Ectodermal cell (in vitro differentiated cells): ENCODE measurements around the gene BAHCC1.
"Not testable (repeated sequence)": the region's sequence is repeated elsewhere in the genome, so short reads cannot be mapped to it uniquely, and the experiment has no call there.

ENCODE experiments used
- H3K27ac ChIP-seq: 2 replicates; pipeline ENCODE4 v1.7.0; 2013; ENCODE audit warnings: mild to moderate bottlenecking, low read depth, low read length; ENCODE audit not compliant: insufficient read depth, poor library complexity, severe bottlenecking
- H3K27me3 ChIP-seq: 2 replicates; pipeline ENCODE4 v1.7.0; 2013; ENCODE audit warnings: mild to moderate bottlenecking, low read length; ENCODE audit not compliant: insufficient read depth, control insufficient read depth, poor library complexity, severe bottlenecking
- H3K36me3 ChIP-seq: one replicate; pipeline ENCODE4 v1.7.0; 2013; ENCODE audit warnings: low read length; ENCODE audit not compliant: control insufficient read depth, insufficient read depth
- H3K4me1 ChIP-seq: one replicate; pipeline ENCODE4 v1.7.0; 2013; ENCODE audit warnings: low read length; ENCODE audit not compliant: control insufficient read depth, insufficient read depth
- H3K4me3 ChIP-seq: 2 replicates; pipeline ENCODE4 v1.7.0; 2013; ENCODE audit warnings: low read depth, low read length, control low read depth; ENCODE audit not compliant: insufficient read depth
- H3K9me3 ChIP-seq: 2 replicates; pipeline ENCODE4 v1.7.0; 2013; ENCODE audit warnings: mild to moderate bottlenecking, low read length, moderate library complexity; ENCODE audit not compliant: control insufficient read depth
- WGBS, 2 experiments: methylation state at CpG; one replicate each; pipeline ENCODE4 v1.1.7; 2013; ENCODE audit warnings: missing lambda C conversion rate in 2 of 2; 5-methylcytosine and 5-hydroxymethylcytosine counted together

The BAHCC1 gene

DNA sequence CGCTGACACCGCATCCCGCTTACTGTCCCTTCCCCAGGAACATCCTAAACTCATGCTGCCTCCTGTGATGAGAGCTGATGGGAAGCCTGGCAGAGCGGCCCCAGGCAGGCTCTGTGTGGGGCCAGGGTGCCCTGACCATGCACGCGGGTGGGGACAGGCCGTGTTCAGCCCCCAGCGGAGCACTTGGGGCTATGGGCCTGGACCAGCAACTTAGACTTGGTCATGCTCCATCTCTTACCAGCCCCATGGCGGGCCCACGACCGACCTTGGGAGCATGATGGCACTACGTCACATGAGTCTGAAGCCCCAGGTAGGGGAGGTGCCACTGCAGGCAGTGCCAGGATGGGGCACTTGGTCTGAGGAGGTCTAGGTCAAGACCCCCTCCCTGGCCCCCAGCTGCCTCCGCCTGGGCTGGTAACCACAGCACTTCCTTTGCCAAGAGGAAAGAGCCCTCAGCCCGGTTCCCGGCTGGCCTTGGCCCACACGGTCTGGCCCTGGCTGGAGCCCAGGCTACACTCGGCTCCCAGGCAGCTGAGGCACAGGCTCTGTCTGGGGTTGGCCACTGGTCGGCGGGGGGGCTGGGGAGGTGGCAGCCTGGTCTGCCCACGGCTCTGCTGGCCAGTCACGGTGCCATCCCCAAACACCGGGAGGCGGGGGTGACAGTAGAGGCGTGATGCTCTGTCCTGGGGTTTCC is 25.7 kb downstream of the BAHCC1 start:
- H3K36me3 ChIP-seq = no peaks in the 10 kb centered on the region
- 93 to 95% methylated on average over 24 of the region's 24 CpGs for WGBS, 2 experiments
- H3K4me1 ChIP-seq = peaks cover 31% of the 10 kb centered on the region
- H3K4me3 ChIP-seq = no peak overlapping the region
- H3K27ac ChIP-seq = no peak overlapping the region
- H3K9me3 ChIP-seq = no peaks in the 10 kb centered on the region
- no peaks in the 10 kb centered on the region for H3K27me3 ChIP-seq

DNA sequence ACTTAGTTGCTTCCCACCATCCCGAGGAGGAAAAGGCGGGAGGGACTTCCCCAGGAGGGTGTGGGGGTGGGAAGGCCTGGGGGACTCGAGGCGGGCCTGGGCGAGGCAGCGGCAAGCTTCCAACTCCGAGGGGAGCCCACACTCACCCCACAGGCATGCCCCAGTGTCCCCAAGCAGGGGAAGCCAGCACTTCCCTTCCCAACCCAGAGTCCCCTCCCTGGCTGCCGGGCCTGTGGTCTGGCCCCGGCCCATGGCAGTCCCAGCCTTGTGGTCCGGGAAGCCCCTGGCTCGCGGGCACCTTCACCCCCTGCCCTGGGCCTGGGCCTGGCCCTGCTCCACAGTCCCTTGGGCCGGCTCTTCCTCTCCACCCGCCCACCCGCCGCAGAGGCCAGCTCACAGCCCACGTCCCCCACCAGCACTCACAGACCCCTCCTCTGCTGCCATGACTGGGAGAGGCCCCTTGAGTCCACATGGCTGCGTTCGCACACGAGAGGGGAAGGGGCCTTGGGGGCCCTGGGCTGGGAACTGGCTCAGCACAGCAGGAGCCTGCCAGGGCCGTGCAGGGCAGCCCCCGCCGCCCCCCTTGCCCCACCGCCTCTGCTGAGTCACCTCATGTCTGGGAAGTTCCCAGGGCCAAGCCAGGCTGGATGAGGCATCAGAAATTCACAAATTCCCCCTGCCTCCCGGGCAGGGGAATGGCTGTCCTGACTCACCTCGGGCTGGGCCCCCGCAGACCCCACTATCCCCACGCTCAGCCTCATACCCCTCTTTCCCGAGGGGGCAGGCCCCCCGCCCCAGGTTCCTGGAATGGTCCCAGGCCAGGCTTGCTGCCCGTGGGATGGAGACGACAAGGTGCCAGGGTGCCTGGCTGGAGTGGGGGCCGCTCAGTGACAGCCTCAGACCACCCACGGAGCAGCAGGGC is 27.8 kb downstream of the BAHCC1 start:
- 49 to 54% methylated on average over 34 of the region's 34 CpGs for WGBS, 2 experiments

DNA sequence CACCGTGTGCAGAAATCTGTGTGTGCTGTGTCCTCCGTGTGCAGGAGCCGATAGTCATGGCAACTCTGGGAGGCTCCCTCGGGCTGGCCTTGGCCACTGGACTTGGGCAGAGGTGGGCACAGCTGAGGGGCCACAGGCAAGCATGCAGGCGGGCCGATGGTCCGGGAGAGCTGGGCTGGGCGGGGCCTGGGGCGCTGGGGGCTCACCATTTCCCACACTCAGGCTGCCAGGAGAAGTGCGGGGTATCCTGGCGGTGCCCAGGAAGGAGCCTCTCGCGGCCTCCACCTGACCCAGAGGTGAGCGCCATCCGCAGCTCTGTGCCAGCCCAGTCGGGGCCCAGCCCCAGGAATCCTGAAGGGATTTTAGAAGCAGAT is 28.4 kb downstream of the BAHCC1 start:
- Histone ChIP-seq H3K4me1 (peaks cover 34% of the 10 kb centered on the region), H3K27me3 (no peaks in the 10 kb centered on the region), H3K4me3 (no peak overlapping the region), H3K36me3 (no peaks in the 10 kb centered on the region), H3K27ac (no peak overlapping the region), H3K9me3 (no peaks in the 10 kb centered on the region)
- 83 to 84% methylated on average over 16 of the region's 16 CpGs for WGBS, 2 experiments

More for the DNA sequence above, 27.8 kb downstream of the BAHCC1 start:
- H3K9me3 ChIP-seq = no peaks in the 10 kb centered on the region
- no peak overlapping the region for H3K4me3 ChIP-seq
- H3K27me3 ChIP-seq = no peaks in the 10 kb centered on the region
- no peaks in the 10 kb centered on the region for H3K36me3 ChIP-seq
- no peak overlapping the region for H3K27ac ChIP-seq
- peaks cover 37% of the 10 kb centered on the region for H3K4me1 ChIP-seq

DNA sequence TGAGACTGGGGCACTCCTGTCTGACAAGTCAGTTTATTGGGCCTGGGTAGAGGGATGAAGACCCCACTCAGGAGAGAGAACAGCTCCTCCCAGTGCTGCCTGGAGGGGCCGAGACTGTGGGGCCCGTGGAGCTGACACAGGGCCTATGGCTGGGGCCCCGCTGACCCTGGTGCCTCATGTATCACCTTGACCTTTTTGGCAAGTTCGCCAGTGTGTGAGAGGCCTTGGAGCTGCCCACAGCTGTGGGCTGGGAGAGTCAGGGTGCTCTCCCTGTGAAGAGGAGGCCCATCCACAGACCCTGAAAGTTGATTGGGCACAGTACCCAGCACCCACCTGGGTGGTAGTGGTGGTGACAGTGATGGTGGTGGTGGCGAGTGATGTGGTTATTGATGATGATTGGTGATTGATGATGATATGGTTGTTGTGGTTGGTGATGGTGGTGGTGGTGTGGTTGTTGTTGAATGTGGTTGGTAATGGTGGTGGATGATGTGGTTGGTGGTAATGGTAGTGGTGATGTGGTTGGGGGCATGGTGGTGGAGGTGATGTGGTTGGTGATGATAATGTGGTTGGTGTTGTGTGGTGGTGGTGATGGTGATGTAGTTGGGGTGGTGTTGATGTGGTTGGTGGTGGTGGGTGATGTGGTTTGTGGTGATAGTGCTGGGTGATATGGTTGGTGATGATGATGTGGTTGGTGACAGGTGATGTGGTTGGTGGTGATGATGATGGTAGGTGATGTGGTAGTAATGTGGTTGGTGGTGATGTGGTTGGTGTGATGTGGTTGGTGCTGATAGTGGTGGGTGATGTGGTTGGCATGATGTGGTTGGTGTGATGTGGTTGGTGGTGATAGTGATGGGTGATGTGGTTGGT is 29.1 kb downstream of the BAHCC1 start:
- no peak overlapping the region for H3K4me3 ChIP-seq
- no peaks in the 10 kb centered on the region for H3K27me3 ChIP-seq
- 95 to 98% methylated on average over 5 of the region's 5 CpGs for WGBS, 2 experiments
- H3K36me3 ChIP-seq = no peaks in the 10 kb centered on the region
- no peaks in the 10 kb centered on the region for H3K9me3 ChIP-seq
- H3K27ac ChIP-seq = no peak overlapping the region
- H3K4me1 ChIP-seq = peaks cover 34% of the 10 kb centered on the region

DNA sequence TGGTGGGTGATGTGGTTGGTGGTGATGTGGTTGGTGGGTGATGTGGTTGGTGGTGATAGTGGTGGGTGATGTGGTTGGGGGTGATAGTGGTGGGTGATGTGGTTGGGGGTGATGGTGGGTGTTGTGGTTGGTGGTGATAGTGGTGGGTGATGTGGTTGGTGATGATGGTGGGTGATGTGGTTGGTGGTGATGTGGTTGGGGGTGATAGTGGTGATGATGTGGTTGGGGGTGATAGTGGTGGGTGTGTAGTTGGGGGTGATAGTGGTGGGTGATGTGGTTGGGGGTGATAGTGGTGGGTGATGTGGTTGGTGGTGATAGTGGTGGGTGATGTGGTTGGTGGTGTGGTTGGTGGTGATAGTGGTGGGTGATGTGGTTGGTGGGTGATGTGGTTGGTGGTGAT is 29.8 kb downstream of the BAHCC1 start:
- peaks cover 36% of the 10 kb centered on the region for H3K4me1 ChIP-seq
- H3K27me3 ChIP-seq, H3K4me3 ChIP-seq, H3K36me3 ChIP-seq, H3K9me3 ChIP-seq, H3K27ac ChIP-seq: not testable (repeated sequence)

DNA sequence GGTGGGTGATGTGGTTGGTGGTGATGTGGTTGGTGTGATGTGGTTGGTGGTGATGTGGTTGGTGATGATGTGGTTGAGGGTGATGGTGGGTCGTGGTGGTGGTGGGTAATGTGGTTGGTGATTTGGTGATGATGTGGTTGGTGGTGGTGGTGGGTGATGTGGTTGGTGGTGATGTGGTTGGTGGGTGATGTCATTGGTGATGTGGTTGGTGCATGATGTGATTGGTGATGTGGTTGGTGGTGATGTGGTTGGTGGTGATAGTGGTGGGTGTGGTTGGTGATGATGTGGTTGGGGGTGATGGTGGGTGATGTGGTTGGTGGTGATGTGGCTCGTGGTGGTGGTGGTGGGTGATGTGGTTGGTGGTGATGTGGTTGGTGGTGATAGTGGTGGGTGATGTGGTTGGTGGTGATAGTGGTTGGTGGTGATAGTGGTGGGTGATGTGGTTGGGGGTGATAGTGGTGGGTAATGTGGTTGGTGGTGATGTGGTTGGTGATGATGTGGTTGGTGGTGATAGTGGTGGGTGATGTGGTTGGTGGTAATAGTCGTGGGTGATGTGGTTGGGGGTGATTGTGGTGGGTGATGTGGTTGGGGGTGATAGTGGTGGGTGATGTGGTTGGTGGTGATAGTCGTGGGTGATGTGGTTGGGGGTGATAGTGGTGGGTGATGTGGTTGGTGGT is 30.6 kb downstream of the BAHCC1 start:
- H3K4me1 ChIP-seq = peaks cover 43% of the 10 kb centered on the region
- 93 to 95% methylated on average over 4 of the region's 4 CpGs for WGBS, 2 experiments

DNA sequence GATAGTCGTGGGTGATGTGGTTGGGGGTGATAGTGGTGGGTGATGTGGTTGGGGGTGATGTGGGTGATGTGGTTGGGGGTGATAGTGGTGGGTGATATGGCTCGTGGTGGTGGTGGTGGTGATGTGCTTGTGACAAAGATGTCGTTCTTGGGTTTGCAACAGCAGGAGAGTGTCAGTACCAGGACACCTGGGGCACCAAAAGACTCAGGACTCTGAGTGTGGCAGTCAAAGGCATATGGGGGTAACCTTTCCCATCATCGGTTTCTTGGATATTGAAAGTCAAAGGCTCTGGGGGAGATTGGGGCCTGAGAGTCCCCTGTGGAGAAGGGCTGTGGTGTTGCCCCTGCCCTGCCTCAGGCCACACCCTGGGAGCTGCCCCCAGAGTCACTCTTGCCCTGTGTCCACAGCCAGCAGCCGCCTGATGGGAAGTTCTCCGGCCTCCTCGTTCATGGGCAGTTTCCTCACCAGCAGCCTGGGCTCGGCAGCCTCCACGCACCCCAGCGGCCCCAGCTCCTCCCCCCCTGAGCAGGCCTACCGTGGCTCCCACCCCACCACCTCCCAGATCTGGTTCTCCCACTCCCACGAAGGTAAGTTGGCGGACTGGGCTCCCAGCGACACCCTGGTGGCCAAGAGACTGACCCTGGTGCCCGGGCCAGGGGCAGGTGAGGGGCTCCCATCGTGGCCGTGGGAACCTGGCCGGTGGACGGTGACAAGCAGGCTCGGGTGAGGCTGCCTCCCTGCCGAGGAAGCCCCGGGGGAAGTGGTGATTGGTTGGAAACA is 31.3 kb downstream of the BAHCC1 start:
- peaks cover 46% of the 10 kb centered on the region for H3K4me1 ChIP-seq
- WGBS, 2 experiments = 90 to 91% methylated on average over 22 of the region's 22 CpGs
- no peak overlapping the region for H3K27ac ChIP-seq
- no peaks in the 10 kb centered on the region for H3K27me3 ChIP-seq
- no peaks in the 10 kb centered on the region for H3K36me3 ChIP-seq
- no peaks in the 10 kb centered on the region for H3K9me3 ChIP-seq
- H3K4me3 ChIP-seq = no peak overlapping the region

More for the DNA sequence above, 30.6 kb downstream of the BAHCC1 start:
- H3K36me3 ChIP-seq, H3K9me3 ChIP-seq, H3K27me3 ChIP-seq, H3K4me3 ChIP-seq, H3K27ac ChIP-seq: not testable (repeated sequence)

DNA sequence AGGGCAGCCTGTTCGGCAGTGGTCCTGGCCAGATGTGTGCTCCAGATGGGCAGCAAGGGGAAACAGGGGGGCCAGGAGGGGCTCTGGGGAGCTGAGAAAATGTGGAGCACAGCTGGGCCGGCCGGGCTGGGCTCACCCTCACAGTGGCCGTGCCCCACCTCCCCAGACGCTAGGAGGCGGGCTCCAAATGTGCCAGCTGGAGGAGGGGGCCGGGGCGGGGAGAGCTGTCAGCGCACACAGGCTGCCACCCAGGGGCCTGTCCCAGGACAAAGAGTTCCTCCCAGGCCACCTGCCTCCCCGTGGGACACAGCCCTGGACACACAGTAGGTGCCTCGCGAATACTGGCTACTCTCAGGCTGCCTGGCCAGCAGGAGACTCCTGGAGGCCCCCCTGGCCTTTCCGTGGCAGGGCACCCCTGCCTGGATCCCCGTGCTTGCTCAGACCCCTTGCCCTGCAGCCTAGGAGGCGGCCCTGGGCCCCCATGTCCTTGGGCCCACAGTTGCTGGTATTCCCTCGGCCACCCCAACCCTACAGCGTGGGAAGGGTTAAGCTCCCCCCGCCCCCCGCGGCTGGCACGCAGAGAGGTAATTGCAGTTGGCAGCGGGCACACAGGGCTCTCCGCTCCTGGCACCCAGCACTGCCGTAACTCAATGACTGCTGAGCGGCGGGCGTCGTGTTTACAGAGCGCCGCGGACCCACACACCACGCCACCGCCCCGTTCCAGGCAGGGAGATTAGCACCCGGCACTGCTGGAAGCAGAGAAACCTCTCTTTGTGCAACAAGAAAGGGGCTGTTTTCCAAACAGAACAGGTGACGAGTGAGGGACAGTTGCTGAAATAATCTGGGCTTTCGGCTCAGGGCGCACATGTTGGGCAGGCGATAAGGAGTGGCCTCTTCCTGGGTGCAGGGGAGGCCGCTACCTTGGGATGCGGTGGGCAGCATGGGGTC is 32.2 kb downstream of the BAHCC1 start:
- no peak overlapping the region for H3K27ac ChIP-seq

More for the DNA sequence above, 32.2 kb downstream of the BAHCC1 start:
- Histone ChIP-seq H3K4me1 (peaks cover 44% of the 10 kb centered on the region), H3K27me3 (no peaks in the 10 kb centered on the region), H3K36me3 (no peaks in the 10 kb centered on the region), H3K9me3 (no peaks in the 10 kb centered on the region), H3K4me3 (no peak overlapping the region)
- 82% methylated on average over 41 of the region's 41 CpGs for WGBS, 2 experiments
